Fibroblast of villous mesenchyme (primary cell): ENCODE results near the gene ASAP2. TPM values are rescaled to one million over a fixed set of nuclear protein-coding genes. Genes with fewer than 3 reads are reported as not detected.

Experiments
- DNase-seq: peaks from one replicate; pipeline ENCODE4 v3.0.0-alpha.2; 2010; ENCODE audit warnings: low read depth
- H3K4me3 ChIP-seq: 2 replicates; pipeline ENCODE4 v1.5.1; 2011; ENCODE audit warnings: low read depth, mild to moderate bottlenecking, low read length
- CTCF ChIP-seq: IDR thresholded peaks from 2 replicates; pipeline ENCODE4 v1.5.1; 2012; ENCODE audit warnings: low read depth, mild to moderate bottlenecking, low read length; ENCODE audit not compliant: insufficient read depth
- total RNA-seq: library from RNA; depleted of rRNA; stranded (reverse); fragments of >200 nt; gene quantifications from 2 replicates; pipeline ENCODE4 v1.2.3, GENCODE V29; 2012

Gene ASAP2
- total RNA-seq, 1 donor: 66.5 TPM

GRCh38 chr2:9335322-9335832 lies 128.8 kb downstream of the ASAP2 start:
- H3K4me3 ChIP-seq: no peak overlapping the region
- DNase-seq: no peak
- TF ChIP-seq CTCF: no peak

GRCh38 chr2:9336241-9336575 lies 129.6 kb downstream of the ASAP2 start:
- TF ChIP-seq CTCF: no peak
- peak; percentile 68 for DNase-seq
- no peak overlapping the region for H3K4me3 ChIP-seq

DNA sequence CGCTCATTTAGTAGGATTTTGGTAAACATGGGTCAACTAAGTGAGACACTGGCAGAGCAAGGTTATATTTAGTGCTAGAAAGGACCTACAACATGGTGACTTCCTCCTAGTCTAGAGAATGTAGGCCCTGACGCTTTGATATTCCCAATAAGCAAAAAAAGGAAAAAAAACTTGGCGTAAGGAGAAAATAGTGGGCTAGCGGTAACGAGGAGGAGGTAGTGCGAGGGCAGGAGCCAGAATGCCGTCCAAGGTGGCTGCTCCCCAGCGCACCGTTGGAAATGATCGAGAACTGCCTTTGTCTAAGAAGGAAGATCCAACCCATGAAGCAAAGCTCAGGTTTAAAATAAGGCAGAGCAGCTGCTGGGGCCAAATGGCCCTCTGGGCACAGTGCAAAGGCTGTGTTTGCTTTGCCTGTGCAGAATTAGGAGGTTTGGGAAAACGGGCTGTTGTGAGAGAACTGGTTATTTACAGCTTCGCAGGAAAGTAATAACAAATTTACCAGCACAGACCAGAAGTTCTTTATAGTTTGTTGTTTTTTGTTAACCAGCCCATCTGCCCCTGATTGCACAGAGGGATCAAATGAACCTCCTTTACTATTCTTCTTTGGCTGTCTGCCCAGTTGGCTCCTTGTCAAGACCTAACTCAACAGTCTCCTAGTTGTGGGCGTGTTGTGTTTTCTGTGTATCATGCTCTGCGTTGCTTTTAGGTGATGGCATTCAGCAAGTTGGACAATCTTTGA lies 130.1 kb downstream of the ASAP2 start:
- H3K4me3 ChIP-seq: no peak overlapping the region
- DNase-seq: peak; percentile 98
- no peak for TF ChIP-seq CTCF

DNA sequence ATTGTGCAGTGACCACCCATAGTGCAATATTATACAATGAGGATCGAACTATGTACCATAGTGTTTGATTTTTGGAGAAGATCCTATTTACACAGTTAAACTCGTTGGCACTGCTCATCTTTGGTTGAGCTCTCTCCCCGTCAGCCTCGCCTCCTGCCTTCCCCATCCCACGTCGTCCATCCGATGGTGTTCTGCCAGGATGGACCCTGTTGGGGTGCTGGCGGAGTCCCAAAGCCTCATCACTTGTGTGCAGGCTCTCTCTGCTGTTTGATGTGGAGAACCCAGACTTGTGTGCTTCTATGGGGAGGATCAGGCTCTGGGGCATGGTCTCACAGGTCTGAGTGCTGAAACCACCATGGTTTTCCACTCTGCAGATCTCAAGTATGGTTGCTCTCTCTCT lies 131.3 kb downstream of the ASAP2 start:
- no peak for DNase-seq
- no peak for TF ChIP-seq CTCF
- no peak overlapping the region for H3K4me3 ChIP-seq

DNA sequence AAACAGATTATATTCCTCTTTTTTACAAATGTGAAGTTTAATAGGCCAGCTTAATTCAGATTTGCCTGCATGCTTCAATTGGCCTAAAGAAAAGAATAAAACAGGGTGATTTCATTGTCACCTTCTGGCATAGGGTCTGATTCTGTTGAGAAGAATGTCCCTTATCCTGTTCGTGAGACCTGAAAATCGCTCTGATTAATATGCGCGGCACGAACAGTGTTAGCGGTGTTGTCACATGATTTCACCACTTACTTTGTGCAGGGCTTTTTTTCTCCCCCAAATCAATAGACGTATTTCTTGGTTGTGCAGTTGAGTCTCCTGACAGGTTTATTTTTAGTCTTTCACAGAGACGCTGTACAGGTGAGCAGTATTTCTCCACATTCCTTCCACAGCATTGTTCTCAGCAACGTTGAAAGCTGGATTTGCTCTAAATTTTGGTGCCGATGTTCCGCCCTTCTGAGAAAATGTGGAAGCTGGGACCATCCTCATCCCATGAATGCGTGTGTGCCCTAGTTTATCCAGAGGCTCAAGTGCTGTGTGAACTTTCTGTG lies 134.8 kb downstream of the ASAP2 start:
- no peak overlapping the region for H3K4me3 ChIP-seq
- no peak for TF ChIP-seq CTCF
- no peak for DNase-seq

DNA sequence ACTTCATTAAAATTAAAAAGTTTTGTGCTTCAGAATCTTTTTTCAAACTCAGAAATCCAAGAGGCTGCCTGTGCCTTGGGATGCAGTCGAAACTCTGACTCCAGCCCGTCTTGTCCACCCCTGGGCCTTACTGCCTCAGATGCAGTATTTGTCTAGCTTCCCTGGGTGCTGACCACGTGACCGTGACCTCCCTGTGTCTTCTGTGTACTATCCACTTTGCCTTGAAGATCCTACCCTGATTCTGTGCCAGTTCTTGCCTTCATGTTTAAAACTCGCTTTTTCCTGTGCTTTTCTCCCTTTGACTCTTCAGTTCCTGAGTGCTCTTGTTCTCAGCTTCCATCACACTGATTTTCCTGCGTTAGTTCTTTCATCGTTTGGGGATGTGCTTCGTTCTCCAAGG lies 136.0 kb downstream of the ASAP2 start:
- DNase-seq: no peak
- no peak for TF ChIP-seq CTCF
- H3K4me3 ChIP-seq: no peak overlapping the region
